Suprapubic skin (tissue), 4 donors: ENCODE data around the gene RERE.

Source experiments
- POLR2A ChIP-seq, 2 donors: fragments of 450-650 bp; IDR thresholded peaks; one replicate each; pipeline ENCODE4 v1.6.1; 2017; ENCODE audit warnings: antibody characterized with exemption in 2 of 2, mild to moderate bottlenecking in 2 of 2, moderate library complexity in 2 of 2
- POLR2AphosphoS5 ChIP-seq, 3 donors: sonication (generic); formaldehyde crosslinking; IDR thresholded peaks; one replicate each; pipeline ENCODE4 v1.6.1; 2017; ENCODE audit warnings: antibody characterized with exemption in 3 of 3
- TF ChIP-seq, protein P1 (sequence below), 2 donors: fragments of 200-600 bp in 1 of 2; fragments of 450-650 bp in 1 of 2; sonication (generic) in 1 of 2; IDR thresholded peaks; one replicate each; pipeline ENCODE4 v1.5.1; 2016 to 2019; ENCODE audit warnings: antibody characterized with exemption in 2 of 2, mild to moderate bottlenecking in 1 of 2, moderate library complexity in 1 of 2

DNA sequence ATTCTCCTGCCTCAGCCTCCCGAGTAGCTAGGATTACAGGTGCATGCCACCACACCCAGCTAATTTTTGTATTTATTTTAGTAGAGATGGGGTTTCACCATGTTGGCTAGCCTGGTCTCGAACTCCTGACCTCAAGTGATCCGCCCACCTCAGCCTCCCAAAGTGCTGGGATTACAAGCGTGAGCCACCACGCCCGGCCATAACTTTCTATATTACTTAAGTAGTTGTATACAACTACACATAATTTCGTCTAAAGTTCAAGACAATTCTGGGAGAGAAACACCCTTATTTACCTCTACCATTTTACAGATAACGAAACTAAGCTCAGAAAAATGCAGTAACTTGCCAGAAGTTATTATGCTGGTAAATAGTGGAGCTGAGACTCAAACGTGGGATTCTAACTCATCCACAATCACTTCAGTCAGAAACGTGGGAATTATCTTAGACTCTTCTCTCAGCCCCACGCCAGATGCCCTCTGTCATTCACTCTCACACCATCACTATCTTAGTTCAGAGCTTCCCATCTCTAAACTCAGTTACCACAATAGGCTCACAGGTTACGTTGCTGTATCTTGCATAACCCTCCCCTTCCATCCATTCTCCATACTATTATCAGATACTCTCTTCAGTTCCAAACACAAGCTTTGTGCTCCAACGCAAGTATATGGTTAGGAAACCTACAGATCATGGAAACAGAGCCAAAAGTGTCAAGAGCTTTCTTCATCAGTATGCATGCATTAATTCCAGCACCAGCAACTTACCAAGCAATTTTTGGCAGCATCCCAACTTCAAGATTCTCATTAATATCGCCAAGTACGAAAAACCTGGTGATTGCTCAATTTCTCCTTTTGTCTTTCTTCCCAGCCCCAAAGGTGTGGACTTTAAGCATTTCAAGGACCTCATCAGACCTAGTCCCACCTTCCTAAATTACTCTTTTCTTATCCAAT lies 69.3 kb downstream of the RERE start:
- TF ChIP-seq, protein P1, sequence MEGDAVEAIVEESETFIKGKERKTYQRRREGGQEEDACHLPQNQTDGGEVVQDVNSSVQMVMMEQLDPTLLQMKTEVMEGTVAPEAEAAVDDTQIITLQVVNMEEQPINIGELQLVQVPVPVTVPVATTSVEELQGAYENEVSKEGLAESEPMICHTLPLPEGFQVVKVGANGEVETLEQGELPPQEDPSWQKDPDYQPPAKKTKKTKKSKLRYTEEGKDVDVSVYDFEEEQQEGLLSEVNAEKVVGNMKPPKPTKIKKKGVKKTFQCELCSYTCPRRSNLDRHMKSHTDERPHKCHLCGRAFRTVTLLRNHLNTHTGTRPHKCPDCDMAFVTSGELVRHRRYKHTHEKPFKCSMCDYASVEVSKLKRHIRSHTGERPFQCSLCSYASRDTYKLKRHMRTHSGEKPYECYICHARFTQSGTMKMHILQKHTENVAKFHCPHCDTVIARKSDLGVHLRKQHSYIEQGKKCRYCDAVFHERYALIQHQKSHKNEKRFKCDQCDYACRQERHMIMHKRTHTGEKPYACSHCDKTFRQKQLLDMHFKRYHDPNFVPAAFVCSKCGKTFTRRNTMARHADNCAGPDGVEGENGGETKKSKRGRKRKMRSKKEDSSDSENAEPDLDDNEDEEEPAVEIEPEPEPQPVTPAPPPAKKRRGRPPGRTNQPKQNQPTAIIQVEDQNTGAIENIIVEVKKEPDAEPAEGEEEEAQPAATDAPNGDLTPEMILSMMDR (IDR thresholded peaks at IDR 0.05), result no peak
- TF ChIP-seq POLR2AphosphoS5 (IDR thresholded peaks at IDR 0.05), result no peak
- no peak for TF ChIP-seq POLR2A (IDR thresholded peaks at IDR 0.05)
